DND-41 (cell line): Measurements from ENCODE around the gene RANBP2.
A peak's percentile ranks its signal among the peaks of the same experiment; 100 is the strongest.
"Not testable (repeated sequence)": the region's sequence is repeated elsewhere in the genome, so short reads cannot be mapped to it uniquely, and the experiment has no call there.

Experiments used
- ATAC-seq: fragments of 200-7000 bp; cut with Tn5 transposase; 3 replicates; pipeline ENCODE4 v1.9.1; 2021; ENCODE audit warnings: low read depth; ENCODE audit not compliant: insufficient read depth
- DNase-seq: peaks from one replicate; pipeline ENCODE4 v3.0.0-alpha.2; 2020
- H2AFZ ChIP-seq: 2 replicates; pipeline ENCODE4 v1.6.0; 2012; ENCODE audit warnings: low read depth, low read length
- H3K27ac ChIP-seq: 2 replicates; pipeline ENCODE4 v1.5.1; 2012; ENCODE audit warnings: low read length, inconsistent platforms
- H3K27me3 ChIP-seq: fragments of 200-600 bp; sonication (generic); 2 replicates; pipeline ENCODE4 v1.6.0; 2012; ENCODE audit warnings: low read length, mild to moderate bottlenecking, inconsistent platforms; ENCODE audit not compliant: insufficient read depth, poor library complexity
- H3K36me3 ChIP-seq: 2 replicates; pipeline ENCODE4 v1.5.1; 2012; ENCODE audit warnings: low read length, inconsistent platforms; ENCODE audit not compliant: insufficient read depth
- H3K4me1 ChIP-seq: 2 replicates; pipeline ENCODE4 v1.5.1; 2012; ENCODE audit warnings: mild to moderate bottlenecking, low read length; ENCODE audit not compliant: insufficient read depth
- H3K4me2 ChIP-seq: 2 replicates; pipeline ENCODE4 v1.6.0; 2012; ENCODE audit warnings: mild to moderate bottlenecking, moderate library complexity, low read length, inconsistent platforms; ENCODE audit not compliant: insufficient read depth
- H3K4me3 ChIP-seq, 2 experiments: fragments of 200-600 bp in 1 of 2; shearing (Covaris generic) in 1 of 2; 2 replicates each; pipeline ENCODE4 v1.5.1; 2012 to 2016; ENCODE audit warnings: inconsistent platforms in 2 of 2, low read length in 2 of 2, mild to moderate bottlenecking in 2 of 2, low read depth in 1 of 2, moderate library complexity in 1 of 2
- H3K79me2 ChIP-seq: 2 replicates; pipeline ENCODE4 v1.6.0; 2012; ENCODE audit warnings: low read length, inconsistent platforms; ENCODE audit not compliant: insufficient read depth
- H3K9ac ChIP-seq: 2 replicates; pipeline ENCODE4 v1.6.0; 2012; ENCODE audit warnings: low read depth, mild to moderate bottlenecking, inconsistent platforms, low read length, moderate library complexity
- H3K9me3 ChIP-seq: 2 replicates; pipeline ENCODE4 v1.5.1; 2012; ENCODE audit warnings: low read length, moderate library complexity, mild to moderate bottlenecking, inconsistent platforms; ENCODE audit not compliant: insufficient read depth, severe bottlenecking
- H4K20me1 ChIP-seq: 2 replicates; pipeline ENCODE4 v1.6.0; 2012; ENCODE audit warnings: low read length; ENCODE audit not compliant: insufficient read depth
- CTCF ChIP-seq: IDR thresholded peaks from 2 replicates; pipeline ENCODE4 v1.5.1; 2012; ENCODE audit warnings: borderline replicate concordance, low read length, moderate library complexity, mild to moderate bottlenecking; ENCODE audit not compliant: poor library complexity, severe bottlenecking; ENCODE audit errors: extremely low read depth
- EZH2 ChIP-seq: IDR thresholded peaks from 3 replicates; pipeline ENCODE4 v1.6.1; 2012; ENCODE audit warnings: borderline replicate concordance, low read depth, mild to moderate bottlenecking, moderate library complexity, low read length, inconsistent platforms; ENCODE audit not compliant: severe bottlenecking

Gene RANBP2

GRCh38 chr2:108719149-108720044 is at the start of gene RANBP2:
RANBP2 (plus strand) TSS chr2:108719482; CDS start chr2:108719607, 125 bp downstream.
- peak within 1 kb of the TSS; percentile 62 to 96; a peak in 3 of 4 replicates for H3K4me3 ChIP-seq

GRCh38 chr2:108670282-108670681 is 49.0 kb upstream of the RANBP2 start:
- ATAC-seq, result not testable (repeated sequence)

More at GRCh38 chr2:108719149-108720044, at the start of gene RANBP2:
- DNase-seq (peak; percentile 94), ATAC-seq (peak; percentile 90)
- Histone ChIP-seq H3K4me1 (peaks cover 28% of the 10 kb centered on the region), H3K36me3 (peaks cover 3% of the 10 kb centered on the region; the same call in 1 of the 2 replicates), H3K9me3 (no peaks in the 10 kb centered on the region), H4K20me1 (peaks cover 8% of the 10 kb centered on the region), H3K9ac (peak within 1 kb of the TSS; percentile 70), H3K79me2 (peaks cover 53% of the 10 kb centered on the region), H3K27me3 (no peaks in the 10 kb centered on the region), H3K27ac (peak within 1 kb of the TSS; percentile 92), H2AFZ (peak within 1 kb of the TSS; percentile 96), H3K4me2 (peak within 1 kb of the TSS; percentile 82)
- TF ChIP-seq CTCF (no peak), EZH2 (no peak)

GRCh38 chr2:108672200-108672805 is 47.0 kb upstream of the RANBP2 start:
- H3K27ac ChIP-seq, H3K27me3 ChIP-seq, H2AFZ ChIP-seq, H3K36me3 ChIP-seq, H3K9me3 ChIP-seq, H4K20me1 ChIP-seq, H3K9ac ChIP-seq, H3K4me3 ChIP-seq, H3K4me1 ChIP-seq, DNase-seq, H3K79me2 ChIP-seq, ATAC-seq, H3K4me2 ChIP-seq: not testable (repeated sequence)

More at GRCh38 chr2:108670282-108670681, 49.0 kb upstream of the RANBP2 start:
- H2AFZ ChIP-seq, H3K4me3 ChIP-seq, H3K36me3 ChIP-seq, H3K4me2 ChIP-seq, H3K27ac ChIP-seq, H3K9ac ChIP-seq, H3K4me1 ChIP-seq, H3K79me2 ChIP-seq, H3K27me3 ChIP-seq, H4K20me1 ChIP-seq, H3K9me3 ChIP-seq, DNase-seq: not testable (repeated sequence)

- H4K20me1 ChIP-seq, H3K36me3 ChIP-seq, H3K9me3 ChIP-seq, DNase-seq, H3K79me2 ChIP-seq, H3K9ac ChIP-seq, H3K4me3 ChIP-seq, H2AFZ ChIP-seq, H3K27ac ChIP-seq, H3K4me2 ChIP-seq, H3K27me3 ChIP-seq, ATAC-seq: not testable (repeated sequence)
- H3K4me1 ChIP-seq, result peaks cover 24% of the 10 kb centered on the region
Observed at GRCh38 chr2:108676522-108676921, 42.8 kb upstream of the RANBP2 start.

- not testable (repeated sequence) for H3K9ac ChIP-seq, H3K4me3 ChIP-seq, H3K79me2 ChIP-seq, H3K9me3 ChIP-seq, H2AFZ ChIP-seq, H3K36me3 ChIP-seq, H3K4me2 ChIP-seq, H4K20me1 ChIP-seq, ATAC-seq, DNase-seq, H3K27ac ChIP-seq, H3K27me3 ChIP-seq
- H3K4me1 ChIP-seq, result peaks cover 24% of the 10 kb centered on the region
Observed at GRCh38 chr2:108677239-108677744, 42.0 kb upstream of the RANBP2 start.

- H3K27me3 ChIP-seq, H3K9me3 ChIP-seq, H3K79me2 ChIP-seq, H3K4me3 ChIP-seq, H3K36me3 ChIP-seq, H4K20me1 ChIP-seq, H3K9ac ChIP-seq, H2AFZ ChIP-seq: not testable (repeated sequence)
- Histone ChIP-seq H3K4me1 (peaks cover 24% of the 10 kb centered on the region), H3K27ac (peak overlapping the region; percentile 62), H3K4me2 (peak overlapping the region; percentile 41)
- ATAC-seq, result peak; percentile 97
- DNase-seq, result peak; percentile 24
Observed at GRCh38 chr2:108678198-108678651, 41.1 kb upstream of the RANBP2 start.

GRCh38 chr2:108680805-108681204 is 38.5 kb upstream of the RANBP2 start:
- peaks cover 24% of the 10 kb centered on the region for H3K4me1 ChIP-seq
- H3K27me3 ChIP-seq, H3K36me3 ChIP-seq, H3K27ac ChIP-seq, H3K4me3 ChIP-seq, H3K79me2 ChIP-seq, H4K20me1 ChIP-seq, DNase-seq, H3K9me3 ChIP-seq, H2AFZ ChIP-seq, H3K9ac ChIP-seq, ATAC-seq, H3K4me2 ChIP-seq: not testable (repeated sequence)
